PFSK-1 (cell line): ENCODE data around the gene TBC1D22A.

Experiments
- POLR2AphosphoS5 ChIP-seq: IDR thresholded peaks from 2 replicates; pipeline ENCODE4 v1.6.1; 2012; ENCODE audit warnings: low read depth, mild to moderate bottlenecking, control low read depth, low read length, moderate library complexity
- REST ChIP-seq, 2 experiments: IDR thresholded peaks; 2 replicates each; pipeline versions ENCODE4 v1.6.1 to v1.8.0; 2011 to 2012; ENCODE audit warnings: low read depth in 2 of 2, low read length in 2 of 2, control low read depth in 1 of 2, inconsistent platforms in 1 of 2, mild to moderate bottlenecking in 1 of 2, moderate library complexity in 1 of 2; ENCODE audit not compliant: insufficient read depth in 1 of 2
- SIN3A ChIP-seq: IDR thresholded peaks from 2 replicates; pipeline ENCODE4 v1.6.1; 2012; ENCODE audit warnings: mild to moderate bottlenecking, low read length, moderate library complexity, borderline replicate concordance; ENCODE audit not compliant: insufficient read depth
- TAF1 ChIP-seq: IDR thresholded peaks from 2 replicates; pipeline ENCODE4 v1.6.1; 2012; ENCODE audit warnings: low read length, control low read depth, borderline replicate concordance; ENCODE audit not compliant: insufficient read depth

GRCh38 chr22:46802608-46803027 lies 40.2 kb downstream of the TBC1D22A start:
- TF ChIP-seq SIN3A (no peak), REST (IDR thresholded peaks at IDR 0.05; ENCODE audit: insufficient read depth in 1 of 2, low read depth in 2 of 2, low read length in 2 of 2) (no peak), POLR2AphosphoS5 (no peak), TAF1 (no peak)
